Mesendoderm (in vitro differentiated cells): ENCODE data around the gene RAB30.
"Not testable (repeated sequence)": the region's sequence is repeated elsewhere in the genome, so short reads cannot be mapped to it uniquely, and the experiment has no call there.

ENCODE experiments used
- DNase-seq: peaks from one replicate; pipeline ENCODE4 v3.0.0; 2013
- H2AK5ac ChIP-seq: 2 replicates; pipeline ENCODE4 v1.6.1; 2013; ENCODE audit warnings: low read length, inconsistent platforms
- H2BK120ac ChIP-seq: 2 replicates; pipeline ENCODE4 v1.6.1; 2013; ENCODE audit warnings: low read depth, mild to moderate bottlenecking, low read length, moderate library complexity, mixed read lengths
- H2BK15ac ChIP-seq: replicated peaks from 2 replicates; pipeline ENCODE4 v1.6.1; 2013; ENCODE audit warnings: low read depth, mild to moderate bottlenecking, moderate library complexity
- H2BK5ac ChIP-seq: 2 replicates; pipeline ENCODE4 v1.6.1; 2013; ENCODE audit warnings: low read length, inconsistent platforms
- H3K18ac ChIP-seq: 2 replicates; pipeline ENCODE4 v1.6.1; 2013; ENCODE audit warnings: mild to moderate bottlenecking, low read length, mixed read lengths
- H3K23ac ChIP-seq: one replicate; pipeline ENCODE4 v1.6.1; 2013; ENCODE audit warnings: low read length
- H3K27ac ChIP-seq: 2 replicates; pipeline ENCODE4 v1.5.1; 2013; ENCODE audit warnings: low read depth, mild to moderate bottlenecking, inconsistent platforms, low read length, moderate library complexity
- H3K27me3 ChIP-seq: 2 replicates; pipeline ENCODE4 v1.6.1; 2013; ENCODE audit warnings: low read length, control low read depth, mild to moderate bottlenecking, inconsistent platforms; ENCODE audit not compliant: insufficient read depth, poor library complexity
- H3K36me3 ChIP-seq: 2 replicates; pipeline ENCODE4 v1.6.1; 2013; ENCODE audit warnings: low read length, inconsistent platforms; ENCODE audit not compliant: control insufficient read depth, insufficient read depth
- H3K4ac ChIP-seq: one replicate; pipeline ENCODE4 v1.6.1; 2013; ENCODE audit warnings: low read depth, mild to moderate bottlenecking, low read length, moderate library complexity
- H3K4me1 ChIP-seq: 2 replicates; pipeline ENCODE4 v1.6.1; 2013; ENCODE audit warnings: low read depth, low read length, inconsistent platforms; ENCODE audit not compliant: control insufficient read depth
- H3K4me2 ChIP-seq: 2 replicates; pipeline ENCODE4 v1.6.1; 2013; ENCODE audit warnings: low read length
- H3K4me3 ChIP-seq: 2 replicates; pipeline ENCODE4 v1.5.1; 2013; ENCODE audit warnings: mild to moderate bottlenecking, low read length
- H3K56ac ChIP-seq: one replicate; pipeline ENCODE4 v1.6.1; 2013; ENCODE audit warnings: low read length
- H3K79me1 ChIP-seq: 2 replicates; pipeline ENCODE4 v1.6.1; 2013; ENCODE audit warnings: low read length, inconsistent platforms
- H3K79me2 ChIP-seq: 2 replicates; pipeline ENCODE4 v1.6.1; 2013; ENCODE audit warnings: mild to moderate bottlenecking, low read length; ENCODE audit not compliant: control insufficient read depth, insufficient read depth
- H3K9ac ChIP-seq: 2 replicates; pipeline ENCODE4 v1.6.1; 2013; ENCODE audit warnings: low read length, inconsistent platforms
- H4K5ac ChIP-seq: one replicate; pipeline ENCODE4 v1.6.1; 2013; ENCODE audit warnings: low read length
- H4K8ac ChIP-seq: one replicate; pipeline ENCODE4 v1.6.1; 2013; ENCODE audit warnings: low read depth, mild to moderate bottlenecking, control low read depth, low read length, moderate library complexity
- WGBS: extraction: QIAGEN DNeasy Blood & Tissue Kit; methylation state at CpG from one replicate; pipeline ENCODE4 v1.1.7; 2013; ENCODE audit warnings: low lambda C conversion rate, missing lambda C conversion rate; ENCODE audit not compliant: insufficient coverage; ENCODE audit errors: extremely low coverage; 5-methylcytosine and 5-hydroxymethylcytosine counted together

RAB30 gene

DNA sequence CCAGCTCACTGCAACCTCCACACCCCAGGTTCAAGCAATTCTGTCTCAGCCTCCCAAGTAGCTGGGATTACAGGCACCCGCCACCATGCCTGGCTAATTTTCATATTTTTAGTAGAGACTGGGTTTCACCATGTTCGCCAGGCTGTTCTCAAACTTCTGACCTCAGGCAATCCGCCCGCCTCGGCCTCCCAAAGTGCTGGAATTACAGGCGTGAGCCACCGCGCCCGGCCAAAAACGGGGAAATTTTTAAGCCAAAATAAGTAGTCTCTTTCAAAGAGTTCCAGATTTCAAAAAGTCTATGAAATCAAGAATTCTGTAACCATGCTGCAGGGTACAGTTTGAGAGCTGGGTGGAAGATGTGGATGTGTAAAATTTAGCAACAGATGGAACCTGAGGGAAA lies 62.6 kb downstream of the RAB30 start:
- H3K27me3 ChIP-seq, H3K27ac ChIP-seq, H3K36me3 ChIP-seq, H4K5ac ChIP-seq, H3K79me1 ChIP-seq, DNase-seq, H2BK15ac ChIP-seq, H3K18ac ChIP-seq, H3K23ac ChIP-seq, H3K4ac ChIP-seq, H2BK5ac ChIP-seq, H3K4me1 ChIP-seq, H3K79me2 ChIP-seq, H3K4me2 ChIP-seq, H3K4me3 ChIP-seq, H3K56ac ChIP-seq, H2BK120ac ChIP-seq, H2AK5ac ChIP-seq, H3K9ac ChIP-seq, H4K8ac ChIP-seq: not testable (repeated sequence)
- WGBS = no CpG with 5 or more reads among the region's 10 CpGs

DNA sequence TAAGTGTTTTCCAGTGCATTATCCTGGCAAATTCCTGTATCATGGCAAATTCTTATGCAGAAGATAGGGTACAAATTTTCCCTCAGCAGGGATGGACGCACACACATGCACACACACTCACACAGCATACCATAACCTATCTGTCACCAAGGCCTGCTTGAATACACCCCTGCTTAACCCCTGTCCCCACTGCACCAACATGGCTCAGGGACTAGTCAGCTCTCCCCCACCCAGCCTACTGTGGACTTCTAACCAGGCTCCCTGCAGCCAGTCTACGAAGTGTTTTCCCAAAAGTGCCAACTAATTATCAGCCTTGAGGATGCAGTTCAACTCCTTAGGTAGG lies 63.1 kb downstream of the RAB30 start:
- Histone ChIP-seq H3K36me3 (no peaks in the 10 kb centered on the region), H3K27ac (no peak overlapping the region), H2BK5ac (no peak overlapping the region)

DNA sequence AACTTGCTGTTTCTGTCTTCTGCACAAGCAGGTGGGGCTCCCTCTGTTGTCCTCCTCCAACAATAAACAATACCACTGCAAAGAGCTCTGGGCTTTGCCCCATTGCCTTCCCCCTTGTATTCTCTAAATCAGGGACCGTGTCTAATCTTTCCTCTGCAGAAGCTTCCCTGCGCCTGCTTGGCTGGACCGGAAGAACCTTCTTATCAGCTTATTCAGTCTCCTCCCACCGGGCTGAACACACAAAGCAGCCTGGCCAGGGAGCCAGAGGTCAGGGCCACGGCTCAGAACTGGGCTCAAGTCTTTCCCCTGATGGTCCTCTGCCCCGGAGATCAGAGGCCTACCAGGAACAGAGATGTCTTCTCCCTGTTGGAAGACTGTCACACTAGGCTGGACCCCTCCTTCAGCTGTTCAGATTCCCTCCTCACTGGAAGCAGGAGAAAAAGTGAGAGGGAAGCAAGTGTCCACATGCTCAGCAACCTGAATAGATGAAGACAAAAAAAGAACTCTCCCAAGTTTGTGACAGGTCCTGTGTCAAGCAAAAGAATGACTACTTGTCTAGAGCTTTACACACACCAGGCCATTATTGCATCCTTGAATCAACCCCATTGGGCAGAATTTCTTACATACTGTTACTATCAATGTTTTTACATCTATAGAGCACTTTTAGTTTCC lies 63.7 kb downstream of the RAB30 start:
- Histone ChIP-seq H2BK5ac (no peak overlapping the region), H3K9ac (no peak overlapping the region), H3K18ac (no peak overlapping the region), H3K36me3 (no peaks in the 10 kb centered on the region), H3K79me1 (no peaks in the 10 kb centered on the region), H3K4me2 (no peak overlapping the region), H3K56ac (no peak overlapping the region), H2AK5ac (no peak overlapping the region), H3K79me2 (no peaks in the 10 kb centered on the region), H3K23ac (no peak overlapping the region), H3K27ac (no peak overlapping the region), H4K5ac (no peak overlapping the region), H3K4me1 (no peaks in the 10 kb centered on the region), H3K4me3 (no peak overlapping the region), H4K8ac (no peak overlapping the region), H3K27me3 (no peaks in the 10 kb centered on the region), H2BK120ac (no peak overlapping the region), H2BK15ac (no peak overlapping the region), H3K4ac (no peak overlapping the region)
- WGBS = no CpG with 5 or more reads among the region's 6 CpGs
- peak; percentile 59 for DNase-seq

More for the DNA sequence above, 63.1 kb downstream of the RAB30 start:
- no peak overlapping the region for H2BK120ac ChIP-seq
- no peak overlapping the region for H3K56ac ChIP-seq
- no peak overlapping the region for H3K9ac ChIP-seq
- no peak overlapping the region for H3K18ac ChIP-seq
- no peaks in the 10 kb centered on the region for H3K4me1 ChIP-seq
- no peak overlapping the region for H2BK15ac ChIP-seq
- H3K4me2 ChIP-seq = no peak overlapping the region
- no peak overlapping the region for H4K5ac ChIP-seq
- H3K23ac ChIP-seq = no peak overlapping the region
- DNase-seq = no peak
- H3K79me2 ChIP-seq = no peaks in the 10 kb centered on the region
- WGBS = no CpG with 5 or more reads among the region's 2 CpGs
- no peak overlapping the region for H2AK5ac ChIP-seq
- H3K4ac ChIP-seq = no peak overlapping the region
- no peaks in the 10 kb centered on the region for H3K79me1 ChIP-seq
- no peak overlapping the region for H3K4me3 ChIP-seq
- H3K27me3 ChIP-seq = no peaks in the 10 kb centered on the region
- no peak overlapping the region for H4K8ac ChIP-seq

DNA sequence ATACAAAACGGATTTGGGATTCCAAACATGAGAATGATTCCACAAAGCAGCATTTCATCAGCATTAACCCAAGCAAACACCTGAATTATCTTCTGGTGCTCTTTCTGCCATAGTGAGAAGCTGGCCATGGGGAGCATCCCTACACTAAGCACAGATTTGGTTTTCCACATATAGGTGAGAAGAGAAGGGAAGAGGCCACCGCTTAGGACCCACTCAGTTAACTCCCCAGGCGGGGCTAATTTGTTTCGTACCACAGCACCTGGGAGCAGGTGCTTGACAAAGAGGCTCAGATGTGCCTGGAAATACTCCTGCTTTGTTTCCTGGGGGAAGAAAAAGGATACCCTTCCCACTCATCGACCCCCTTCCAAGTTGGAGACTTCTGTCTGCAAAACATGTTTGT lies 64.2 kb downstream of the RAB30 start:
- WGBS = no CpG with 5 or more reads among the region's 5 CpGs

DNA sequence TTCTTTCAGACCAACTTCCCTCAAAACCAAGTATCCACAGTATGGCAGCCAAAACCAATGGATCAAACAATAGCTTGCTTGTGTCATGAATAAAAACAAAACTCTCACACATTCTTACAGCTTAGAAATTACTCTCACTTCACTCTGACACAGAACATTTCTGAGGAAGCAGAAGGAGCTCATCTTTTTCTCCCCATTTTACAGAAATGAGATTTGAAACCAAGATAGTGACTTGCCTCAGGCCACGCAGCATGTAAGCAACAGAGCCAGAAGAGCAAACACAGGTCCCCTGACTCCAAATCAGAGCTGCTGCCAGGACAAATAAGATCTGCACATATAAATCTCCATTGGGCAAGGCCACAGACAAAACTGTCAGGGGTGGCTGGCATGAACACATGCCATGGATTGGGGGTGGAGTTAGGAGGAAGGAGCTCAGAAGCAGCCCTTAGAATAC lies 64.8 kb downstream of the RAB30 start:
- Histone ChIP-seq H3K4me2 (no peak overlapping the region), H3K79me2 (no peaks in the 10 kb centered on the region), H2BK120ac (peak overlapping the region; percentile 51), H3K4ac (no peak overlapping the region), H3K56ac (no peak overlapping the region), H3K79me1 (no peaks in the 10 kb centered on the region), H2AK5ac (no peak overlapping the region), H3K27me3 (no peaks in the 10 kb centered on the region), H3K27ac (no peak overlapping the region), H3K18ac (no peak overlapping the region), H3K23ac (no peak overlapping the region), H3K36me3 (no peaks in the 10 kb centered on the region), H2BK5ac (no peak overlapping the region), H4K8ac (no peak overlapping the region), H4K5ac (no peak overlapping the region), H3K4me1 (no peaks in the 10 kb centered on the region), H2BK15ac (peak overlapping the region; percentile 25), H3K4me3 (no peak overlapping the region), H3K9ac (no peak overlapping the region)
- no peak for DNase-seq
- no CpG with 5 or more reads among the region's 1 CpG for WGBS

More for the DNA sequence above, 64.2 kb downstream of the RAB30 start:
- H3K79me2 ChIP-seq = no peaks in the 10 kb centered on the region
- no peak overlapping the region for H2BK120ac ChIP-seq
- H3K4me3 ChIP-seq = no peak overlapping the region
- no peak overlapping the region for H3K56ac ChIP-seq
- no peak overlapping the region for H2AK5ac ChIP-seq
- no peaks in the 10 kb centered on the region for H3K79me1 ChIP-seq
- no peaks in the 10 kb centered on the region for H3K36me3 ChIP-seq
- H3K9ac ChIP-seq = no peak overlapping the region
- no peak overlapping the region for H3K23ac ChIP-seq
- no peak overlapping the region for H3K4ac ChIP-seq
- H4K5ac ChIP-seq = no peak overlapping the region
- no peak overlapping the region for H4K8ac ChIP-seq
- H2BK15ac ChIP-seq = no peak overlapping the region
- no peak overlapping the region for H3K27ac ChIP-seq
- H2BK5ac ChIP-seq = no peak overlapping the region
- no peak for DNase-seq
- no peaks in the 10 kb centered on the region for H3K27me3 ChIP-seq
- H3K4me2 ChIP-seq = no peak overlapping the region
- H3K4me1 ChIP-seq = no peaks in the 10 kb centered on the region
- no peak overlapping the region for H3K18ac ChIP-seq
